Endothelial cell (in vitro differentiated cells): Measurements from ENCODE around the gene TRHDE. TPM values are rescaled to one million over a fixed set of nuclear protein-coding genes. Genes with fewer than 3 reads are reported as not detected.

Source experiments
- DNase-seq: peaks from one replicate; pipeline ENCODE4 v3.0.0; 2021; ENCODE audit warnings: low spot score
- H3K27ac Mint-ChIP-seq: one replicate; pipeline ENCODE4 v1.8.0; 2021; ENCODE audit warnings: mixed read lengths, inconsistent platforms; ENCODE audit not compliant: unreplicated experiment
- H3K27me3 Mint-ChIP-seq: one replicate; pipeline ENCODE4 v1.8.0; 2021; ENCODE audit warnings: mild to moderate bottlenecking, moderate library complexity, mixed read lengths, inconsistent platforms; ENCODE audit not compliant: unreplicated experiment
- H3K36me3 Mint-ChIP-seq: one replicate; pipeline ENCODE4 v1.8.0; 2021; ENCODE audit warnings: mild to moderate bottlenecking, low read depth, mixed read lengths, inconsistent platforms; ENCODE audit not compliant: unreplicated experiment
- H3K4me1 Mint-ChIP-seq: one replicate; pipeline ENCODE4 v1.8.0; 2021; ENCODE audit warnings: mild to moderate bottlenecking, mixed read lengths, inconsistent platforms; ENCODE audit not compliant: unreplicated experiment
- H3K4me3 Mint-ChIP-seq: one replicate; pipeline ENCODE4 v1.8.0; 2021; ENCODE audit warnings: mild to moderate bottlenecking, mixed read lengths, inconsistent platforms; ENCODE audit not compliant: unreplicated experiment
- H3K9me3 Mint-ChIP-seq: one replicate; pipeline ENCODE4 v1.8.0; 2021; ENCODE audit warnings: mixed read lengths, inconsistent platforms; ENCODE audit not compliant: unreplicated experiment
- CTCF ChIP-seq: fragments of 200-600 bp; sonication (generic); IDR thresholded peaks from one replicate; pipeline ENCODE4 v1.5.0; 2021; ENCODE audit warnings: antibody characterized with exemption; ENCODE audit not compliant: unreplicated experiment
- total RNA-seq: library from RNA; stranded (reverse); fragmentation: NEBNext Ultra II Directional; extraction: Animal tissue kit (Norgen Biotek cat#: 25700); gene quantifications from one replicate; pipeline ENCODE4 v1.2.1, GENCODE V29; 2021; ENCODE audit not compliant: unreplicated experiment

TRHDE gene
- total RNA-seq, 1 donor from 2014 or later = 0.54 TPM

GRCh38 chr12:72570601-72571000 is 298.4 kb downstream of the TRHDE start:
- Mint-ChIP-seq H3K36me3 (no peaks in the 10 kb centered on the region), H3K4me1 (no peaks in the 10 kb centered on the region), H3K4me3 (no peak overlapping the region), H3K9me3 (no peaks in the 10 kb centered on the region), H3K27ac (no peak overlapping the region), H3K27me3 (no peaks in the 10 kb centered on the region)
- peak; percentile 52 for DNase-seq
- TF ChIP-seq CTCF = peak; percentile 67

- TF ChIP-seq CTCF = no peak
- Mint-ChIP-seq H3K27me3 (no peaks in the 10 kb centered on the region), H3K4me3 (no peak overlapping the region), H3K4me1 (no peaks in the 10 kb centered on the region), H3K9me3 (no peaks in the 10 kb centered on the region), H3K27ac (no peak overlapping the region), H3K36me3 (no peaks in the 10 kb centered on the region)
- no peak for DNase-seq
Observed at GRCh38 chr12:72574138-72574537, 302.0 kb downstream of the TRHDE start.

GRCh38 chr12:72578327-72578726 is 306.2 kb downstream of the TRHDE start:
- no peaks in the 10 kb centered on the region for H3K4me1 Mint-ChIP-seq
- H3K27me3 Mint-ChIP-seq = no peaks in the 10 kb centered on the region
- no peak overlapping the region for H3K27ac Mint-ChIP-seq
- H3K36me3 Mint-ChIP-seq = no peaks in the 10 kb centered on the region
- H3K9me3 Mint-ChIP-seq = no peaks in the 10 kb centered on the region
- no peak for DNase-seq
- TF ChIP-seq CTCF = no peak
- no peak overlapping the region for H3K4me3 Mint-ChIP-seq

GRCh38 chr12:72586456-72586855 is 314.3 kb downstream of the TRHDE start:
- Mint-ChIP-seq H3K4me3 (no peak overlapping the region), H3K9me3 (no peaks in the 10 kb centered on the region), H3K36me3 (no peaks in the 10 kb centered on the region), H3K4me1 (no peaks in the 10 kb centered on the region), H3K27me3 (no peaks in the 10 kb centered on the region), H3K27ac (no peak overlapping the region)
- TF ChIP-seq CTCF = no peak
- DNase-seq = no peak

GRCh38 chr12:72602581-72602980 is 330.4 kb downstream of the TRHDE start:
- Mint-ChIP-seq H3K27ac (no peak overlapping the region), H3K4me1 (no peaks in the 10 kb centered on the region), H3K9me3 (no peaks in the 10 kb centered on the region), H3K27me3 (peaks cover 2% of the 10 kb centered on the region), H3K4me3 (no peak overlapping the region), H3K36me3 (no peaks in the 10 kb centered on the region)
- DNase-seq = no peak
- TF ChIP-seq CTCF = no peak
